Osteocyte (in vitro differentiated cells): ENCODE data around the gene NSUN2. TPM values are rescaled to one million over a fixed set of nuclear protein-coding genes. Genes with fewer than 3 reads are reported as not detected.

Source experiments
- DNase-seq: peaks from one replicate; pipeline ENCODE4 v3.0.0; 2021; ENCODE audit warnings: mixed read lengths; ENCODE audit not compliant: unreplicated experiment; ENCODE audit errors: extremely low spot score
- H3K27ac Mint-ChIP-seq: one replicate; pipeline ENCODE4 v1.8.0; 2021; ENCODE audit warnings: mild to moderate bottlenecking, mixed read lengths; ENCODE audit not compliant: unreplicated experiment
- H3K27me3 Mint-ChIP-seq: one replicate; pipeline ENCODE4 v1.8.0; 2021; ENCODE audit warnings: mixed read lengths; ENCODE audit not compliant: unreplicated experiment
- H3K36me3 Mint-ChIP-seq: one replicate; pipeline ENCODE4 v1.8.0; 2021; ENCODE audit warnings: mixed read lengths; ENCODE audit not compliant: unreplicated experiment
- H3K4me1 Mint-ChIP-seq: one replicate; pipeline ENCODE4 v1.8.0; 2021; ENCODE audit warnings: mixed read lengths; ENCODE audit not compliant: unreplicated experiment
- H3K4me3 Mint-ChIP-seq: one replicate; pipeline ENCODE4 v1.8.0; 2021; ENCODE audit warnings: mild to moderate bottlenecking, moderate library complexity, mixed read lengths; ENCODE audit not compliant: unreplicated experiment
- H3K9me3 Mint-ChIP-seq: one replicate; pipeline ENCODE4 v1.8.0; 2021; ENCODE audit warnings: mixed read lengths; ENCODE audit not compliant: unreplicated experiment
- CTCF ChIP-seq: fragments of 200-600 bp; sonication (generic); IDR thresholded peaks from 2 replicates; pipeline ENCODE4 v1.5.0; 2021; ENCODE audit warnings: antibody characterized with exemption, mild to moderate bottlenecking, moderate library complexity
- total RNA-seq: library from RNA; stranded (reverse); gene quantifications from 2 replicates; pipeline ENCODE4 v1.2.1, GENCODE V29; 2021

The NSUN2 gene
- total RNA-seq, 1 donor from 2014 or later = 48.7 TPM

- peak; percentile 57 for DNase-seq
- Mint-ChIP-seq H3K27ac (no peak overlapping the region), H3K36me3 (no peaks in the 10 kb centered on the region), H3K4me1 (no peaks in the 10 kb centered on the region), H3K4me3 (no peak overlapping the region), H3K27me3 (peaks cover 29% of the 10 kb centered on the region), H3K9me3 (no peaks in the 10 kb centered on the region)
- TF ChIP-seq CTCF = peak; percentile 71
Observed at GRCh38 chr5:6576861-6577501, 55.9 kb downstream of the NSUN2 start.

- no peaks in the 10 kb centered on the region for H3K9me3 Mint-ChIP-seq
- no peak for TF ChIP-seq CTCF
- no peaks in the 10 kb centered on the region for H3K36me3 Mint-ChIP-seq
- no peak overlapping the region for H3K4me3 Mint-ChIP-seq
- peaks cover 9% of the 10 kb centered on the region for H3K27me3 Mint-ChIP-seq
- no peak overlapping the region for H3K27ac Mint-ChIP-seq
- no peaks in the 10 kb centered on the region for H3K4me1 Mint-ChIP-seq
- no peak for DNase-seq
Observed at GRCh38 chr5:6574537-6575245, 58.2 kb downstream of the NSUN2 start.

- no peak for TF ChIP-seq CTCF
- Mint-ChIP-seq H3K4me3 (no peak overlapping the region), H3K27me3 (peaks cover 4% of the 10 kb centered on the region), H3K36me3 (no peaks in the 10 kb centered on the region), H3K27ac (no peak overlapping the region), H3K4me1 (no peaks in the 10 kb centered on the region), H3K9me3 (no peaks in the 10 kb centered on the region)
- DNase-seq = no peak
Observed at GRCh38 chr5:6574111-6574510, 58.7 kb downstream of the NSUN2 start.

- TF ChIP-seq CTCF = no peak
- Mint-ChIP-seq H3K27me3 (peaks cover 2% of the 10 kb centered on the region), H3K9me3 (no peaks in the 10 kb centered on the region), H3K27ac (no peak overlapping the region), H3K4me1 (no peaks in the 10 kb centered on the region), H3K36me3 (no peaks in the 10 kb centered on the region), H3K4me3 (no peak overlapping the region)
- DNase-seq = no peak
Observed at GRCh38 chr5:6573651-6574101, 59.2 kb downstream of the NSUN2 start.

- no peaks in the 10 kb centered on the region for H3K4me1 Mint-ChIP-seq
- no peak for DNase-seq
- no peak overlapping the region for H3K4me3 Mint-ChIP-seq
- H3K9me3 Mint-ChIP-seq = no peaks in the 10 kb centered on the region
- TF ChIP-seq CTCF = no peak
- H3K27me3 Mint-ChIP-seq = peaks cover 2% of the 10 kb centered on the region
- H3K36me3 Mint-ChIP-seq = no peaks in the 10 kb centered on the region
- H3K27ac Mint-ChIP-seq = no peak overlapping the region
Observed at GRCh38 chr5:6572825-6573380, 59.9 kb downstream of the NSUN2 start.
